Stimulated activated effector memory CD8-positive, alpha-beta T cell treated with anti-CD3 and anti-CD28 coated beads, Interleukin-12 subunit alpha, Interleukin-12 subunit beta, amount 100 ng/mL, for 72 hours (primary cell): ENCODE results near the gene ZNF26.
"Not testable (repeated sequence)": the region's sequence is repeated elsewhere in the genome, so short reads cannot be mapped to it uniquely, and the experiment has no call there.

Source experiments
- ATAC-seq: fragments of 150-1000 bp; cut with Tn5 transposase; 2 replicates; pipeline ENCODE4 v1.10.0; 2021
- DNase-seq, 2 donors: peaks; one replicate each; pipeline ENCODE4 v3.0.0; 2021 to 2022; ENCODE audit warnings: low spot score in 2 of 2
- H3K27ac Mint-ChIP-seq: one replicate; pipeline ENCODE4 v1.8.0; 2022; ENCODE audit warnings: mild to moderate bottlenecking, mixed read lengths
- H3K36me3 Mint-ChIP-seq: one replicate; pipeline ENCODE4 v1.8.0; 2022; ENCODE audit warnings: mild to moderate bottlenecking, mixed read lengths
- H3K4me1 Mint-ChIP-seq: one replicate; pipeline ENCODE4 v1.8.0; 2022; ENCODE audit warnings: mixed read lengths
- H3K4me3 Mint-ChIP-seq: one replicate; pipeline ENCODE4 v1.8.0; 2022; ENCODE audit warnings: mild to moderate bottlenecking, mixed read lengths
- H3K9me3 Mint-ChIP-seq: one replicate; pipeline ENCODE4 v1.8.0; 2022; ENCODE audit warnings: mixed read lengths

Gene ZNF26, protein sequence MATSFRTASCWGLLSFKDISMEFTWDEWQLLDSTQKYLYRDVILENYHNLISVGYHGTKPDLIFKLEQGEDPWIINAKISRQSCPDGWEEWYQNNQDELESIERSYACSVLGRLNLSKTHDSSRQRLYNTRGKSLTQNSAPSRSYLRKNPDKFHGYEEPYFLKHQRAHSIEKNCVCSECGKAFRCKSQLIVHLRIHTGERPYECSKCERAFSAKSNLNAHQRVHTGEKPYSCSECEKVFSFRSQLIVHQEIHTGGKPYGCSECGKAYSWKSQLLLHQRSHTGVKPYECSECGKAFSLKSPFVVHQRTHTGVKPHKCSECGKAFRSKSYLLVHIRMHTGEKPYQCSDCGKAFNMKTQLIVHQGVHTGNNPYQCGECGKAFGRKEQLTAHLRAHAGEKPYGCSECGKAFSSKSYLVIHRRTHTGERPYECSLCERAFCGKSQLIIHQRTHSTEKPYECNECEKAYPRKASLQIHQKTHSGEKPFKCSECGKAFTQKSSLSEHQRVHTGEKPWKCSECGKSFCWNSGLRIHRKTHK

DNA sequence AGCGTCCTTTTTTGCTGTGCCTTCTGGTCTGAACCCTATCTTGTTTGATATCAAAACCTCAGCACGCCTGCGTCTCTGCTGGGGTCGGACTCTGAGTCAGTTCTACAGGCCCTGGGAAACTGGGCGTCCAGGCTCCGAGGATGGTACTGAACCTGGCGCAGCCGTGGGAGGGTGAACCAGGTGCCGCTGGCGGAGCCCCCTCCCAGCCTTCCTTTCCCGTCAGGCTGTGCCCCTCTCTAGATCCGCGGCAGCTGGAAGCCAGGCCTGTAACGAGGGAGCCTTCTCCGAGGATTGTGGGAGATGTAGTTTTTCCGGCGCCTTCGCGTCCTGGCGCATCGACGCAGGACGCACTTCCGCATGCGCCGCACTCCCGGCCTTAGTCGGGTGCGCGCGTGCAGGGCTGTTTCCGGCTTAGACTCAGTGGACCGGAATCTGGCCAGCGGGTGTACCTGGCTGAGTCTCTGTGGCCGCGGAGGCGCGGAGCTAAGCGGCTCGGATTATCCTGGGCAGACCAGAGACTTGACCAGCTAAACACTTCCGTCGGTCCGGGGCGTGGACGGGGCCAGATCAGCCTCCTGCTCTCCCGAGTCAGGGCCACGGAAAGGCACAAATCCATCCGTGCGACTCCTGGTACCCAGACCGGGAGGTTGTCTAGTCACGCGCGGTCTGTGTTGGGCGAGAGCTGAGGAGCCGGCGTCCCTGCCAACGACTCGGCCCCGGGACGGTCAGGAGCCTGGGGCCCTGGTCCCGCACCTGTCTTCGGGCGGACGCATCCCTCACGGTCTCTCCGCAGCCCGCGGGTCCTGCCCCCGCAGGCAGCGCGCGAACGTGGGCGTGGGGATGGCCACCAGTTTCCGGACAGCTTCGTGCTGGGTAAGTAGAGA, at the start of gene ZNF26:
Gene ZNF26 (plus strand): TSS at position 367 of the 884 bp plus-strand sequence. CDS start 474 bp downstream, at position 841.
- Mint-ChIP-seq H3K9me3 (peaks cover 4% of the 10 kb centered on the region), H3K36me3 (peaks cover 52% of the 10 kb centered on the region), H3K4me3 (peak within 1 kb of the TSS; percentile 75), H3K4me1 (peaks cover 27% of the 10 kb centered on the region), H3K27ac (peak within 1 kb of the TSS; percentile 96)
- ATAC-seq: peak; percentile 99
- peak; percentile 68 to 87 for DNase-seq

DNA sequence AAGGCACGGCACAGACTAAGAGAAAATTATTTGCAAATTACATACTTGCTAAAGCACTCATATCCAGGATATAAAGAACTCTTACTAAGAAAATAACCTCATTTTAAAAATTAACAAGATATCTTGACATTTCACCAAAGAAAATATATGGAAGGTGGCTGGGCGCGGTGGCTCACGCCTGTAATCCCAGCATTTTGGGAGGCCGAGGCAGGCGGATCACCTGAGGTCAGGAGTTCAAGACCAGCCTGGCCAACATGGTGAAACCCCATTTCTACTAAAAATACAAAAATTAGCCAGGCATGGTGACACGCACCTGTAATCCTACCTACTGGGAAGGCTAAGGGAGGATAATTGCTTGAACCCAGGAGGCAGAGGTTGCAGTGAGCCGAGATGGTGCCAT, 49.2 kb upstream of the ZNF26 start:
- ATAC-seq, H3K27ac Mint-ChIP-seq, H3K4me3 Mint-ChIP-seq, H3K4me1 Mint-ChIP-seq, DNase-seq, H3K36me3 Mint-ChIP-seq: not testable (repeated sequence)
- H3K9me3 Mint-ChIP-seq: peaks cover 15% of the 10 kb centered on the region

DNA sequence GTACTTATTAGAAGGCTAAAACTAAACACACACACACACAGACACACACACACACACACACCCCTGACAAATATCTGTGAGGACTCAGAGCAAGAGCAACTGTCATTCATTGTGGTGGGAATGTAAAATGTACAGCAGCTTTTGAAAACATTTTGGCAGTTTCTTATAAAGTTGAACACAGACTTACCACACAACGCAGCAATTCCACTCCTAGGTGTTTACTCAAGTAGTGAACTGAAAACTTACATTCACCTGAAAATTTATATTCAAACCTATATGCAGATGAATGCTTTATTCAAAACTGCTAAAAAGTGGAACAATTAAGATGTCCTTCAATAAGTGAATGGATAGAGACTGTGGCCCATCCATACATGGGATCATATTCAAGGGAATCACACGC, 48.7 kb upstream of the ZNF26 start:
- ATAC-seq (no peak), DNase-seq (no peak)
- H3K27ac Mint-ChIP-seq: no peak overlapping the region
- H3K9me3 Mint-ChIP-seq: peaks cover 18% of the 10 kb centered on the region
- H3K4me1 Mint-ChIP-seq: no peaks in the 10 kb centered on the region
- peaks cover 12% of the 10 kb centered on the region for H3K36me3 Mint-ChIP-seq
- H3K4me3 Mint-ChIP-seq: no peak overlapping the region

DNA sequence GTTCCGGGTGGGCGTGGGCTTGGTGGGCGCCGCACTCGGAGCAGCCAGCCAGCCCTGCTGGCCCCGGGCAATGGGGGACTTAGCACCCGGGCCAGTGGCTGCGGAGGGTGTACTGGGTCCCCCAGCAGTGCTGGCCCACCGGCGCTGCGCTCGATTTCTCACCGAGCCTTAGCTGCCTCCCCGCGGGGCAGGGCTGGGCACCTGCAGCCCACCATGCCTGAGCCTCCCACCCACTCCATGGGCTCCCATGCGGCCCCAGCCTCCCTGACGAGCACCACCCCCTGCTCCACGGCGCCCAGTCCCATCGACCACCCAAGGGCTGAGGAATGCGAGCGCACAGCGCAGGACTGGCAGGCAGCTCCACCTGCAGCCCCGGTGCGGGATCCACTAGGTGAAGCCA, 47.4 kb upstream of the ZNF26 start:
- ATAC-seq, H3K4me1 Mint-ChIP-seq, DNase-seq, H3K4me3 Mint-ChIP-seq, H3K27ac Mint-ChIP-seq: not testable (repeated sequence)
- H3K36me3 Mint-ChIP-seq: peaks cover 20% of the 10 kb centered on the region
- peaks cover 18% of the 10 kb centered on the region for H3K9me3 Mint-ChIP-seq

DNA sequence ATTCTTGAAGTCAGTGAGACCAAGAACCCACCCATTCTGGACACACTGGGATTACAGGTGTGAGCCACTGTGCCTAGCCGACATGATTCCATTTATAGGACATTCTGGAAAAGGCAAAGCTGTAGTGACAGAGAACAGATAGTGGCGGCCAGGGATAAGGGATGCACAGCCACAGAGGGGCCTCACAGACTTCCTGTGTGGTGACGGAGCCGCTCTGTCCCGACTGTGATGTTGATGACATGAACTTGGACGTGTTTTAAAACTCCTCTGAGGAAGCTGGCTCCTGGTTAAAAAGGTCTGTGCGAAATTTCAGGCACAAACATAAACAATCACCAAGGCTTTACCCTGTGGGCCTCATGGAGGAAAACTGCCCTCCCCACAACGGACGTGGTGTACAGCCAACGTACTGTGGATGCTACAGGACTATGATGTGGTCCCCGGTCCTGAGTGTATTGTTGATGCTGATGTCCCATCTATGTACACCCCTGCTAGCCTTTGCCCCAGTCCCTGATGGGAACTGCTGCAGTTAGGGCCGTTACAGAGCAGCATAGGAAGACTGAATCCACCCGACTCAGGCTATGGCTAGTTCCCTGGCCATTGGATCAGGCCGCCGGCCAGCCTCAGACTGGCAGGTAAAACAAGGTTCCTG, 46.0 kb upstream of the ZNF26 start:
- Mint-ChIP-seq H3K27ac (no peak overlapping the region), H3K9me3 (peaks cover 12% of the 10 kb centered on the region), H3K4me1 (no peaks in the 10 kb centered on the region), H3K36me3 (peaks cover 34% of the 10 kb centered on the region), H3K4me3 (no peak overlapping the region)
- no peak for DNase-seq
- no peak for ATAC-seq

DNA sequence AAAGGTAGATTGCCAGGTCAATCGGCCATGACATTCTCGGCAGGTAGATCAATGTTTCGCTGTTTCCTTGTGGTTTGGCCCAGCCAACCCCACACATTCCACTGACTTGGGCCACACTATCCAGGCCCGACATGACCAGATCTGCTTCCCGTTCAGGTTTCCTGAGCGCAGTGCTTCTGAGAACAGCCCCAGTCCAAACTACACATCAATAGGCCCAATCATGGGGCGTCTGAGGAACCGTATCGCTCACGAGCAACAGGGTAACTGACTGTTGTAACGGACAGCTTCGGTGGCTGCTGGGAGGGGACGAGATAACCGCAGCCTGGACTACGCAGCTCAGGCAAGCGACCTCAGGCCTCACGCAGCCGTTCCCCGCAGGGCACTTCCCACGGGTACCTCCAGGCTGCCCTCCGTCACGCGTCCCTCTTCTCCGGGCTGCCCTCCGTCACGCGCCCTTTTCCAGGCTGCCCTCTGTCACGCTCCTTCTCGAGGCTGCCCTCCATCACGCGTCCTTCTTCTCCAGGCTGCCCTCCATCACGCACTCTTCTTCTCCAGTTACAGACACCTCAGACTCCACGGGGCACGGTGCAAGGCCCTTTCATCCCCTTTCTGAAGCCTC, 44.7 kb upstream of the ZNF26 start:
- Mint-ChIP-seq H3K9me3 (peaks cover 14% of the 10 kb centered on the region), H3K36me3 (peaks cover 47% of the 10 kb centered on the region), H3K27ac (peak overlapping the region; percentile 73)

DNA sequence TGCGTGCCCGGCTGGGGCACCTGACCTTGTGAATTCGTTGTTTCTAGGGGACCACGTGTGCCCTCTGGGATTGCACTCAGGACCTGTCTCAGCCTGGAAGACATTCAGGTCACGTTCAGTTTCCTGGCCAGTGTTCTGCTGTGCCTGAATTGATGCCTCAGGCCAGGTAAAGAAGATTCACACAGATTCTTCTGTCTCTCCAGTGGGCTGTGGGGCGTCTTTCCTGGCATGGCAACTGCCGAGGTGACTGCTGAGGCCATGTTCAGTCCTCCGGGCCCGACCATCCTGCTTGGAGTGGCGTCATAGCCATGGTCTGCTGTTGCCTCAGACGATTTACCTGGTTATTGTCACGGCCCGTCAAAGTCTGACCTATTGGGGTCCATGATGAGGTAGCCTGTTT, 43.6 kb upstream of the ZNF26 start:
- H3K27ac Mint-ChIP-seq: no peak overlapping the region
- H3K4me1 Mint-ChIP-seq: no peaks in the 10 kb centered on the region
- ATAC-seq: no peak
- peaks cover 48% of the 10 kb centered on the region for H3K36me3 Mint-ChIP-seq
- DNase-seq: no peak
- H3K4me3 Mint-ChIP-seq: no peak overlapping the region
- H3K9me3 Mint-ChIP-seq: peaks cover 14% of the 10 kb centered on the region

More for the DNA sequence above, 44.7 kb upstream of the ZNF26 start:
- DNase-seq (no peak), ATAC-seq (no peak)
- Mint-ChIP-seq H3K4me3 (no peak overlapping the region), H3K4me1 (no peaks in the 10 kb centered on the region)

DNA sequence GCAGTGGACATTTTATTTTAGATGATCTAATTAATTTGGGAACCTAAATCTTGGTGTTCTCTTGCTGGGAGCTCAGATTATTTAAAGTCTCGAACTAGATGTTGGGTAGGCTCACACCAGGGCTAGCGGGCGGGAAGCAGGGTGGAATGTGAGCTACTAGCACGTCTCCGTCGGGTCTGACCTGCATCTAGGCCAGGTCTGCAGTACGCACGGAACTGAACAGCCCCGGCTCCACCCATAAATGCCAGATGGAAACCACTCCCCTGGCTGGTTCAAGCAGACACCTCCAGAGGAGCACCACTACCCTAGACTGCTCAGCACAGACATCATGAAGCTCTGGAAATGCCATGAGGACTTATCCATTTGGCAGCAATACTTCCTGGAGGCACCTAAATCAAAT, 40.4 kb upstream of the ZNF26 start:
- Mint-ChIP-seq H3K27ac (no peak overlapping the region), H3K4me1 (peaks cover 5% of the 10 kb centered on the region)

DNA sequence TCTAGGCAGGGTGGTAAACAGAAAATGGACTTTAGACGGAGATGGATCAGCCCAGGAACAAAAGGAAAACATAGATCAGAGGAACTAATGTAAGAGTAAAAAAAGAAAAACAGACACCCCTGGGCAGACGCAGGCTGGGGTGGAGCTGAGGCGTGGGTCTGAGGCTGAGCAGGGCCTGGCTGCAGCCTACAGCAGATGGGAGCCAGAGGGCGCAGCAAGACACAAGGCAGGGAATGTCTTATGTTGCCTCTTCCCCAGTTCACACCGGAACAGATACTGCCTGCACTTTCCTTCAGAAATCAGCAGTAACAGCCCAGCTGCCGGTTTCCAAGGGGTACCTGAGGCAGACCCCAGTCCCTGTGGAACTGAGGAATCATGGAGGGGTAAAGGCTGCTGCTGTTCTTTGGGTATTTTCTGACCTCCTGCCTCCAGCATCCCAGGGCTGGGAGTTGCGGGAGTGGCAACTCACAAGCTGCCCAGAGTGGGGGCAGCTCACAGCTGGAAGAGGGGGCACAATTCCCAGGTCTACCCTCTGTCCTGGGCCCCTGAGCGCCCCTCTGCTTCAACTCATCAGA, 39.8 kb upstream of the ZNF26 start:
- no peak for DNase-seq
- Mint-ChIP-seq H3K27ac (no peak overlapping the region), H3K9me3 (peaks cover 16% of the 10 kb centered on the region), H3K4me1 (peaks cover 5% of the 10 kb centered on the region), H3K36me3 (peaks cover 63% of the 10 kb centered on the region), H3K4me3 (no peak overlapping the region)
- no peak for ATAC-seq

More for the DNA sequence above, 40.4 kb upstream of the ZNF26 start:
- peaks cover 19% of the 10 kb centered on the region for H3K9me3 Mint-ChIP-seq
- no peak for ATAC-seq
- H3K36me3 Mint-ChIP-seq: peaks cover 65% of the 10 kb centered on the region
- H3K4me3 Mint-ChIP-seq: no peak overlapping the region
- no peak for DNase-seq

DNA sequence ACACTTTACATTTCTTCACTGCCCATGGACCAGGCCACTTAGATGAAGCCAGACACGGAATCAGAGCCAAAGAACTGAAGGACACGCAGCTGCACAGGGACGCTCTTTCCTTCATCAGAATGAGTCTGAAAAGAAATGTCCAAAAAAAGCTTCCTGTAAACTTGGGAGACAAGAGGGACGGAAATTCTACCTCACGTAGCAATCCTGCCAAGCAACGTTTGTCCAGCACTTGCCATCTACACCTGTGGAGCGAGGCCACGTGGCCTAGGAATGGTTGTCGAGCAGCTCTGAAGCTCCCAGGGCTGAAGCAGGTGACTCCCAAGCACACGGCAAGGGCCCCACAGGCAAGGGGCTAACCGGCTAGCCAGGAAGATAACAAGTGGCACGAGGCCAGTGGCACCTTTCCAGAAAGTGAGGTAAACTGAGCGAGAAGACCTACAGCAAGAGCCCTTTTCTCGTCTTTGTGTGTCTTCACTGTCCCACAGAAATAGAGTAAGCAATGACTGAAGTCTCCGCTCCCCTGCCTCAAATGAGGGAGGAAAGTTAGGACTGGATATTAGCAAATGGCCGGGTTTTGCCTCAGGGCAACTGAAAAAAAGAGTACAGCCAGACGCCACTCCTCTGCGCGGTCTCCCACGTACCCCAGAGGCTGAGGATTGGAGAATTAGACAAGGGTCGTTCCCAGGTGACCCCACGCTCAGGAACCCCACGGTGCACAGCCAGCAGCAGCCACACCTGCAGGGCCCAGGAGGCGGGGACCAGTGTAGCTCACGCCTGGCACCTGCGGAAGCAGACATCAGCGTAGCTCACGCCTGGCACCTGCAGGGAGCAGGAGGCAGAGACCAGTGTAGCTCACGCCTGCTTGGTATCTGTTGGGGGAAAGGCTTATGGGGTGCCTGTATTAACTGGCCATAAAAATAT, 37.8 kb upstream of the ZNF26 start:
- ATAC-seq: no peak
- no peak overlapping the region for H3K27ac Mint-ChIP-seq
- peaks cover 51% of the 10 kb centered on the region for H3K36me3 Mint-ChIP-seq

DNA sequence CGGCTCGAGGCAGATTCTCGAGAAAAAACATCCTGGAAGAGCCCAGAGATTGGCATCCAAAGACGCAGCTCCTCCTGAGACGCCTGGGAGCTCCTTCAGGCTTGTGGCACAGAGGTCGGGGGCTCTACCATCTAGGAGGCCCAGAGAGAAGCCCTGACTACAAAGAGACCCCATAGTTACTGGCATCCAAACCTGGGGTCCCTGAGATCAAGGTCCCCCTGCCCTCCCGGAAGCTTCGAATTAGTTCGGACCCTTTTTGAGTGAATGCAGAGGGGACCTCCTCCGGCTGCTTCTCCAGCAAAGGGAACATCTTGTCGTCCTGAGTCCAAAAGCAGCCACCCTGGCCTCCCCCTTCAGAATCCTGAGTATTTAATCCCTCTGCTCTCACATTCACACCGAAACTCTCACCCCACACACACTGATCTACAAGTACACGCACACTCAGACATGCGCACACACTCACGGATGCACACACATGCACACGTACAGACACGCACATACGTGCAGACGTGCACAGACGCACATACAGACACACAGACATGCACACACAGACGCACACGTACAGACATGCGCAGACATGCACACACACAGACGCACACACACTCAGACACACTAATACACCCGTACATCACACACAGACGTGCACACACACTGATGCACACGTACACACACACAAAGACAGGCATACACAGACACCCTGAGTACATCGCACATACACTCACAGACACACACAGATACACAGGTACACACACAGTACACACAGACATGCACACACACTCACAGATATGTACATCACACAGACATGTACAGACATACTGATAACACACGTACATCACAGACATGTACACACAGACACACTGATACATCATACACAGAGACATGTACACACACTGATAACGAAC, 36.0 kb upstream of the ZNF26 start:
- H3K4me1 Mint-ChIP-seq: peaks cover 28% of the 10 kb centered on the region
- DNase-seq (no peak), ATAC-seq (no peak)
- H3K36me3 Mint-ChIP-seq: peaks cover 44% of the 10 kb centered on the region
- no peak overlapping the region for H3K27ac Mint-ChIP-seq
- peaks cover 14% of the 10 kb centered on the region for H3K9me3 Mint-ChIP-seq
- no peak overlapping the region for H3K4me3 Mint-ChIP-seq

More for the DNA sequence above, 37.8 kb upstream of the ZNF26 start:
- peaks cover 11% of the 10 kb centered on the region for H3K4me1 Mint-ChIP-seq
- no peak for DNase-seq
- no peak overlapping the region for H3K4me3 Mint-ChIP-seq
- H3K9me3 Mint-ChIP-seq: peaks cover 10% of the 10 kb centered on the region

DNA sequence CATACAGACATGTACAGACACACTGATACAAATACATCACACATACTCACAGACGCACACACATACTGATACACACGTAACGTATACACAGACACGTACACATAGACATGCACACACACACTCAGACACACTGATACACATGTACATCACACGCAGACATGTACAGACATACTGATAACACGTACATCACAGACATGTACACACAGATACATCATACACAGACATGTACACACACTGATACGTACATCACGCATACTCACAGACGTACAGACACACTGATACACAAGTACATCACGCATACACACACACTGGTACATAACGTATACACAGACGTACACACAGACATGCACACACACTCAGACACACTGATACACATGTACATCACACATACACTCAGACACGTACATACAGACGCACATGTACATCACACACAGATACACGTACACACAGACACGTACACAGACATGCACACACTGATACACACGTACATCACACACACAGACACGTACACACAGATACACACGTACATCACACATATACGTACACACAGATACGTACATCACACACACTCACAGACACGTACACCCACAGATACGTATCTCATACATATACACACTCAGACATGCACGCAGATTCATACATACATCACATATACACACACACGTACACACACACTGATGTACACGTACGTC, 35.2 kb upstream of the ZNF26 start:
- no peak overlapping the region for H3K4me3 Mint-ChIP-seq
- ATAC-seq (no peak), DNase-seq (no peak)
- H3K4me1 Mint-ChIP-seq: peaks cover 32% of the 10 kb centered on the region
- H3K9me3 Mint-ChIP-seq: peaks cover 10% of the 10 kb centered on the region
- H3K27ac Mint-ChIP-seq: no peak overlapping the region
- peaks cover 38% of the 10 kb centered on the region for H3K36me3 Mint-ChIP-seq
